Urinary bladder (tissue), 4 donors: ENCODE results near the gene NEGR1. TPM values are rescaled to one million over a fixed set of nuclear protein-coding genes. Genes with fewer than 3 reads are reported as not detected.

ENCODE experiments used
- DNase-seq: peaks from one replicate; pipeline ENCODE4 v3.0.0-alpha.2; 2015; ENCODE audit errors: extremely low spot score
- H3K27ac ChIP-seq: one replicate; pipeline ENCODE4 v1.5.1; 2013; ENCODE audit warnings: low read depth, mild to moderate bottlenecking, moderate library complexity
- H3K36me3 ChIP-seq: one replicate; pipeline ENCODE4 v1.6.1; 2013; ENCODE audit warnings: mild to moderate bottlenecking, moderate library complexity; ENCODE audit not compliant: insufficient read depth
- H3K4me1 ChIP-seq: one replicate; pipeline ENCODE4 v1.6.1; 2013; ENCODE audit warnings: mild to moderate bottlenecking, moderate library complexity; ENCODE audit not compliant: insufficient read depth
- H3K4me3 ChIP-seq: one replicate; pipeline ENCODE4 v1.5.1; 2013; ENCODE audit warnings: low read depth, low read length
- WGBS: extraction: QIAGEN DNeasy Blood & Tissue Kit; methylation state at CpG from one replicate; pipeline ENCODE4 v1.1.7; 2013; 5-methylcytosine and 5-hydroxymethylcytosine counted together
- polyA plus RNA-seq: library from polyadenylated mRNA; stranded (reverse); fragments of 200-250 nt; gene quantifications from one replicate; pipeline ENCODE4 v1.2.3, GENCODE V29; 2013
- total RNA-seq: library from RNA; depleted of rRNA; stranded (reverse); fragments of >200 nt; gene quantifications from one replicate; pipeline ENCODE4 v1.2.3, GENCODE V29; 2014
- donor health status: healthy with polysubstance abuse.
- donor health status: healthy.

Gene NEGR1
- total and polyA plus RNA-seq, 2 donors, result 38.2 to 92.3 TPM

- no peak for DNase-seq
- 86% methylated on average over 2 of the region's 2 CpGs for WGBS
- no peak overlapping the region for H3K4me3 ChIP-seq
- no peak overlapping the region for H3K27ac ChIP-seq
- H3K36me3 ChIP-seq, result no peaks in the 10 kb centered on the region
- H3K4me1 ChIP-seq, result no peaks in the 10 kb centered on the region
Measured at GRCh38 chr1:71653952-71654351, 628.4 kb downstream of the NEGR1 start.

DNA sequence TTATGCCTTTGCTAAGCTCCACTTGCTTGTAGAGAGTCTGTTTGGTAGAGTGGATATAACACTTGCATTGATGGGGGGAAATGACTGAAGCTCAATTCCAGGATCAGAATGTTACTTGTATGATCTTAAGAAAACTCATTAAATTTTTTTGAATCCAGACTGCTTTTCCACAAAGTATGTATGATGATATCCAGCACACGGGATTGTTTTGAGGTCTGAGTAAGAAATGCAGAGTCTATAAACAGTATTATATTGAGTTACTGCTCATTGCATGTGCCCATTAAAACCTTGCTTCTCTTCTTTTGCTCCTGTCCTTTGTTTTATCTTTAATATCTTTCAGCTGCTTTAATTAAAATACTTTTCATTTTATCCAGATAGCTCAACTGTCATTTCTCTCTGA is 631.1 kb downstream of the NEGR1 start:
- Histone ChIP-seq H3K4me3 (no peak overlapping the region), H3K36me3 (no peaks in the 10 kb centered on the region), H3K27ac (no peak overlapping the region), H3K4me1 (no peaks in the 10 kb centered on the region)
- 31% methylated on average over 1 of the region's 1 CpG for WGBS
- DNase-seq, result no peak

GRCh38 chr1:71650119-71650518 is 632.2 kb downstream of the NEGR1 start:
- Histone ChIP-seq H3K4me1 (no peaks in the 10 kb centered on the region), H3K36me3 (no peaks in the 10 kb centered on the region), H3K4me3 (no peak overlapping the region), H3K27ac (no peak overlapping the region)
- DNase-seq, result no peak
- WGBS, result 69% methylated on average over 3 of the region's 3 CpGs

GRCh38 chr1:71649608-71650007 is 632.7 kb downstream of the NEGR1 start:
- Histone ChIP-seq H3K4me3 (no peak overlapping the region), H3K4me1 (no peaks in the 10 kb centered on the region), H3K27ac (no peak overlapping the region), H3K36me3 (no peaks in the 10 kb centered on the region)
- WGBS, result 36% methylated on average over 1 of the region's 1 CpG
- DNase-seq, result no peak

DNA sequence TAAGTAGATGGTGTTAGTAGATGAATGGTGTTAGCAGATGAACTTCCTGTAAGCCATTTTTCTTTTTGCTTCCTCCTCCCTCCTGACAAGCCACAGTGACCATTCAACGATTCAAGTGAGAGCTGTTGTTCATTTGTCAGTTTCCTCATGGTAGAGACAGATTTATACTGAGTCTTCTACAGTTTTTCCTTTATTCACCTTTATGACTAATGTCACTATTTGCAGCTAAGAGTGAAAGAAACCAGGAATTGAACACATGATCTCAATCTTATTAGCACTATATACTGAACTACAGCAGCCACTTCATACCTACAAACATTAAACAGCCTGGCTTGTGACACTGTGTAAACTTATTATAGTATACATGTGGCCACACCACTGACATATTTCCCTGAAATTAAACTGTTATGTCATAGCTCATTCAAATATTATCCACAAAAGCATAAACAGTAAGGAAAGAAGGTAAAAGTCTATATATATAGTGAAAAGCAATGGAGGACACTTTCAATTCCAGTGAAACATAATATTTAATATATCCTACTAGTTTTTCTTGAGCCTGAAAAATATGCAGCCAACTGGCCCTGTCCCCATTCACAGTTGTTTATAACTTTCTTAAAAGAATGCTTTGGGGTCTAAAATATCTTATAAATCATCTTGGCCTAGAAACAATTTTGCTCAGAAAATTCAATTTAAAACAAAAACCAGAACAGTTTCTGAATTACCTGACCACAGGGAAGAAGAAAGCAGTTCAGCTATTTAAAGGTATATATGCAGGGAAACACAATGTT is 634.6 kb downstream of the NEGR1 start:
- Histone ChIP-seq H3K4me3 (no peak overlapping the region), H3K36me3 (no peaks in the 10 kb centered on the region), H3K27ac (no peak overlapping the region), H3K4me1 (no peaks in the 10 kb centered on the region)
- no peak for DNase-seq
- WGBS, result 74% methylated on average over 1 of the region's 1 CpG

GRCh38 chr1:71645015-71645414 is 637.3 kb downstream of the NEGR1 start:
- no peak overlapping the region for H3K4me3 ChIP-seq
- no peak overlapping the region for H3K27ac ChIP-seq
- no peak for DNase-seq
- no peaks in the 10 kb centered on the region for H3K4me1 ChIP-seq
- WGBS, result 88% methylated on average over 2 of the region's 2 CpGs
- no peaks in the 10 kb centered on the region for H3K36me3 ChIP-seq

- Histone ChIP-seq H3K36me3 (no peaks in the 10 kb centered on the region), H3K4me3 (no peak overlapping the region), H3K4me1 (no peaks in the 10 kb centered on the region), H3K27ac (no peak overlapping the region)
- DNase-seq, result no peak
- 68% methylated on average over 3 of the region's 3 CpGs for WGBS
Measured at GRCh38 chr1:71641903-71642302, 640.4 kb downstream of the NEGR1 start.

- no peak overlapping the region for H3K27ac ChIP-seq
- H3K4me1 ChIP-seq, result no peaks in the 10 kb centered on the region
- H3K4me3 ChIP-seq, result no peak overlapping the region
- 96% methylated on average over 5 of the region's 5 CpGs for WGBS
- DNase-seq, result no peak
- H3K36me3 ChIP-seq, result no peaks in the 10 kb centered on the region
Measured at GRCh38 chr1:71640998-71641397, 641.3 kb downstream of the NEGR1 start.

DNA sequence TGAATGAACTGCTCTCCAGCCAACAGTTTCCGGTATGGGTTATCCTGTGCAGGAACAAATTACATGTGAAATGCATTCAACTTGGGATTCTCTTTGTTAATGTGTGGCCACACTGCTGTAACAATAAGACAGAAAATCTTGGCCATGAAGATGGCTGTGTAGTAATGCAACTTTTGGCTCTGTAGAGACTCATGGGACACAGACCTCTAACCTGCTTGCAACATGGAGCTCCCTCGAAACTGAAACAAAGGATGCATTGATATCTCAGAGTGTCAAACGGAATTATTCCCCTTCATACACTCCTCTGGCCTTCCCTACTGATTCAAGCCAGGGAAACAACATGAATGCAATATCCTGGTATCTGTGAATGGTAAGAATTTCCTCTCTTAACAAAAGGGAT is 642.2 kb downstream of the NEGR1 start:
- Histone ChIP-seq H3K4me1 (no peaks in the 10 kb centered on the region), H3K4me3 (no peak overlapping the region), H3K36me3 (no peaks in the 10 kb centered on the region), H3K27ac (no peak overlapping the region)
- DNase-seq, result no peak
- WGBS, result 82% methylated on average over 3 of the region's 3 CpGs

DNA sequence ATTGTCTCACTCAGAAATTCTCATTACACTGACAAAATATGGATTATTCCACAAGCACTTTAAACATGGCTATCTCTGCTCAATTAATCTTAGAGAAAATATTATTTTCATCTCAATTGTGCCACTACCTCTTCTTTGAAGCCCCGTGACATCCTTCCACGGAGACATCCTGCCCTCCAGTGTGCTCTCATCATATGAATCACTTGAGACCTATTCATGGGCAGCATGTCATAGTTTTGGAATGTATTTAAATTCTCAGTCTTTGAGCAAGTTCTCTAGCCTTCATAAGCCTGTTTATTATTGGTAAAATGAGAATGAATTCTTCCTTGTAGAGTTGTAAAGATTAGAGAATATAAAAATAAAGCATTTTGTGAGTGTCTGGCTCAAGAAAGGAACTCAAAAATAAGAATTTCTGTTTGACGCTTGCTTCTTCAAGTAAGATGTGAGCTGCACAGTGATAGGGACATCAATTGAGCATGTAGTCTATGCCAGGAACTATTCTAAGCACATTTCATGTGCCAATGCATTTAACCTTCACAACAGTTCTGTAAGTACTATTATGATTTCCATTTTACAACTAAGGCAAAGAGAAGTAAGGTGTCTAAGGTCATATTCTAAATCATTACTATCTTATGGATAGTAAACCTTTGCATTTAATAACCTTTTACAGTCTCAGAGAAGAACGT is 644.1 kb downstream of the NEGR1 start:
- no peak for DNase-seq
- Histone ChIP-seq H3K4me1 (no peaks in the 10 kb centered on the region), H3K27ac (no peak overlapping the region), H3K36me3 (no peaks in the 10 kb centered on the region), H3K4me3 (no peak overlapping the region)
- 60% methylated on average over 4 of the region's 4 CpGs for whole genome bisulfite sequencing

DNA sequence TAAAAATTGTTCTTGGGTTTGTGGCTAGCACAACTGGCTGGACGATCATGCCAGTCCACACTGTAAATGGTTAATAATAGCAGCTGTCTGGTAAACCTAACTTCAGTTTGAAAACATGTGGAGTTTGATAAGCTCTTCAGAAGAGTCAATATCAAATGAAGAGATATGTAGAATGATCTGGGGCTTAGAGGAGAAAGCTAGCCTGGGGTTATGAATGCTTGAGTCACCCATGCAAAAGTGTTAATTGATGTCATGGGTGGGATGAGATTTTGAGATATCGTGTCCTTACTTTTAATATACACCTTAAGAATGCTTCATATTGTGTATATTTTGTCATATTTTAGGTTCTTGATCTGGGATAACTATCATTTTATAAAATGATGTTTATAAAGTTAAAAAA is 646.8 kb downstream of the NEGR1 start:
- no peak for DNase-seq
- no peak overlapping the region for H3K4me3 ChIP-seq
- H3K36me3 ChIP-seq, result no peaks in the 10 kb centered on the region
- H3K4me1 ChIP-seq, result no peaks in the 10 kb centered on the region
- 97% methylated on average over 2 of the region's 2 CpGs for WGBS
- no peak overlapping the region for H3K27ac ChIP-seq

GRCh38 chr1:71634159-71634558 is 648.2 kb downstream of the NEGR1 start:
- no peaks in the 10 kb centered on the region for H3K36me3 ChIP-seq
- no peak overlapping the region for H3K27ac ChIP-seq
- no peak for DNase-seq
- no peak overlapping the region for H3K4me3 ChIP-seq
- H3K4me1 ChIP-seq, result no peaks in the 10 kb centered on the region

DNA sequence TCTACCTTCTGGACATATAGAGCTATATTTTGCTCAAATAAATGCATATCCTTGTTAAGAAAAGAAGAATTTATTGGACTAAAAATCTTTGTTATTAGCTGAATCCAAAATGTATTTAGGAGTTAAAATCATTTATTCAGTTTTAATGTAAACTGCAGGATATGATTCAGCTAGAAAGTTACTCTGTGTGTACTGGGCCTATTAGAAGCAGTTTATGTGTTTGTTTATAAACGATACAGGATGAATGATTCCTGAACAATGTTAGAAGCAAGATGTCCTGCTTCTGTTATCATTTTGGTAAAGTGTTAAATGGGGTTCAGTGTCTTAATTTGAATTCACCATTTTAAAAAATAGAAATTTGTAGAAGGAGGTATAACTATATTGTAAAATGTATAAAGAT is 652.3 kb downstream of the NEGR1 start:
- 85% methylated on average over 1 of the region's 1 CpG for WGBS
- Histone ChIP-seq H3K27ac (no peak overlapping the region), H3K4me3 (no peak overlapping the region), H3K36me3 (no peaks in the 10 kb centered on the region), H3K4me1 (no peaks in the 10 kb centered on the region)
- DNase-seq, result no peak

- Histone ChIP-seq H3K4me3 (no peak overlapping the region), H3K27ac (no peak overlapping the region), H3K4me1 (no peaks in the 10 kb centered on the region), H3K36me3 (no peaks in the 10 kb centered on the region)
- no peak for DNase-seq
Measured at GRCh38 chr1:71625004-71625403, 657.3 kb downstream of the NEGR1 start.
